HEK293 (cell line): ENCODE measurements around the gene VWDE.

Source experiments
- CTCF ChIP-seq: fragments of 450-650 bp; formaldehyde crosslinking; IDR thresholded peaks from 2 replicates; pipeline ENCODE4 v1.5.1; 2016; ENCODE audit warnings: missing biosample characterization, missing genetic modification characterization
- MYNN ChIP-seq: fragments of 450-650 bp; formaldehyde crosslinking; IDR thresholded peaks from 2 replicates; pipeline ENCODE4 v1.5.1; 2016; ENCODE audit warnings: missing biosample characterization, missing genetic modification characterization, borderline replicate concordance
- ZBTB7A ChIP-seq: fragments of 450-650 bp; formaldehyde crosslinking; IDR thresholded peaks from 2 replicates; pipeline ENCODE4 v1.5.1; 2016; ENCODE audit warnings: low read depth, missing biosample characterization, missing genetic modification characterization
- ZNF114 ChIP-seq: fragments of 450-650 bp; formaldehyde crosslinking; IDR thresholded peaks from 2 replicates; pipeline ENCODE4 v1.5.0; 2017; ENCODE audit warnings: missing biosample characterization, missing genetic modification characterization
- ZNF146 ChIP-seq: fragments of 450-650 bp; formaldehyde crosslinking; IDR thresholded peaks from 2 replicates; pipeline ENCODE4 v1.5.1; 2016; ENCODE audit warnings: missing biosample characterization, missing genetic modification characterization
- ZNF18 ChIP-seq: fragments of 450-650 bp; formaldehyde crosslinking; IDR thresholded peaks from 2 replicates; pipeline ENCODE4 v1.5.1; 2016; ENCODE audit warnings: missing biosample characterization, missing genetic modification characterization
- ZNF639 ChIP-seq: fragments of 450-650 bp; formaldehyde crosslinking; IDR thresholded peaks from 2 replicates; pipeline ENCODE4 v1.5.1; 2016; ENCODE audit warnings: missing biosample characterization, missing genetic modification characterization

- no peak for TF ChIP-seq ZNF639
- TF ChIP-seq ZNF18 (tag by site-specific recombination), result no peak
- no peak for TF ChIP-seq ZNF114 (tag by site-specific recombination)
- TF ChIP-seq CTCF, result no peak
- TF ChIP-seq MYNN (tag by site-specific recombination), result no peak
- no peak for TF ChIP-seq ZBTB7A (tag by site-specific recombination)
- TF ChIP-seq ZNF146 (tag by site-specific recombination), result no peak
Observed at GRCh38 chr7:12423997-12424745, 20.5 kb upstream of the VWDE start.
